Hepatocyte (in vitro differentiated cells): ENCODE data around the gene CBX3. TPM values are rescaled to one million over a fixed set of nuclear protein-coding genes. Genes with fewer than 3 reads are reported as not detected.
"Not testable (repeated sequence)": the region's sequence is repeated elsewhere in the genome, so short reads cannot be mapped to it uniquely, and the experiment has no call there.

Experiments
- DNase-seq: peaks from one replicate; pipeline ENCODE4 v3.0.0-alpha.2; 2016; ENCODE audit warnings: low spot score
- H2AFZ ChIP-seq: fragments of 200-600 bp; sonication (generic); 2 replicates; pipeline ENCODE4 v1.6.0; 2016; ENCODE audit warnings: antibody characterized with exemption, mild to moderate bottlenecking
- H3K27ac ChIP-seq: fragments of 200-600 bp; sonication (generic); 2 replicates; pipeline ENCODE4 v1.5.1; 2016; ENCODE audit warnings: mild to moderate bottlenecking
- H3K27me3 ChIP-seq: fragments of 200-600 bp; sonication (generic); 2 replicates; pipeline ENCODE4 v1.6.1; 2016
- H3K36me3 ChIP-seq: fragments of 200-600 bp; sonication (generic); replicated peaks from 2 replicates; pipeline ENCODE4 v1.5.1; 2016; ENCODE audit warnings: low read depth; ENCODE audit not compliant: insufficient read depth
- H3K4me1 ChIP-seq: fragments of 200-600 bp; sonication (generic); 2 replicates; pipeline ENCODE4 v1.5.1; 2016; ENCODE audit warnings: mild to moderate bottlenecking, moderate library complexity; ENCODE audit not compliant: insufficient read depth
- H3K4me2 ChIP-seq: fragments of 200-600 bp; sonication (generic); 2 replicates; pipeline ENCODE4 v1.6.0; 2016
- H3K4me3 ChIP-seq: fragments of 200-600 bp; sonication (generic); 2 replicates; pipeline ENCODE4 v1.5.1; 2016; ENCODE audit warnings: mild to moderate bottlenecking
- H3K79me2 ChIP-seq: fragments of 200-600 bp; sonication (generic); 2 replicates; pipeline ENCODE4 v1.6.0; 2017; ENCODE audit warnings: mild to moderate bottlenecking
- H3K9me2 ChIP-seq: fragments of 200-600 bp; sonication (generic); replicated peaks from 2 replicates; pipeline ENCODE4 v1.6.0; 2017; ENCODE audit warnings: mild to moderate bottlenecking; ENCODE audit not compliant: insufficient read depth
- H3K9me3 ChIP-seq: fragments of 200-600 bp; sonication (generic); 2 replicates; pipeline ENCODE4 v1.5.1; 2016; ENCODE audit warnings: low read depth, mild to moderate bottlenecking
- H4K20me1 ChIP-seq: fragments of 200-600 bp; sonication (generic); 2 replicates; pipeline ENCODE4 v1.6.0; 2016; ENCODE audit warnings: mild to moderate bottlenecking; ENCODE audit not compliant: insufficient read depth, poor library complexity, severe bottlenecking
- EZH2 ChIP-seq: fragments of 200-600 bp; sonication (generic); IDR thresholded peaks from 2 replicates; pipeline ENCODE4 v1.6.1; 2016; ENCODE audit warnings: antibody characterized with exemption, mild to moderate bottlenecking, borderline replicate concordance
- EZH2phosphoT487 ChIP-seq: fragments of 200-600 bp; sonication (generic); IDR thresholded peaks from one replicate; pipeline ENCODE4 v1.6.1; 2018; ENCODE audit warnings: antibody characterized with exemption, mild to moderate bottlenecking, low read depth, moderate library complexity; ENCODE audit not compliant: unreplicated experiment, severe bottlenecking
- WGBS: methylation state at CpG from one replicate; pipeline ENCODE4 v1.1.6; 2016; ENCODE audit warnings: low lambda C conversion rate; ENCODE audit errors: missing lambda C conversion rate; 5-methylcytosine and 5-hydroxymethylcytosine counted together
- polyA plus RNA-seq: library from polyadenylated mRNA; unstranded; fragments of >200 nt; fragmentation: Nextera tagmentation; extraction: Ambion mirVana; gene quantifications from 2 replicates; pipeline ENCODE4 v1.2.1, GENCODE V29; 2016
- total RNA-seq: library from RNA; depleted of rRNA; stranded (reverse); fragments of >200 nt; gene quantifications from 2 replicates; pipeline ENCODE4 v1.2.3, GENCODE V29; 2014
- TF ChIP-seq, protein P1 (sequence below): fragments of 200-600 bp; sonication (generic); IDR thresholded peaks from 2 replicates; pipeline ENCODE4 v1.5.1; 2016; ENCODE audit warnings: antibody characterized with exemption, mild to moderate bottlenecking; ENCODE audit not compliant: poor library complexity

CBX3 gene
- total and polyA plus RNA-seq, 2 experiments from 2014 or later = 120 to 165 TPM

DNA sequence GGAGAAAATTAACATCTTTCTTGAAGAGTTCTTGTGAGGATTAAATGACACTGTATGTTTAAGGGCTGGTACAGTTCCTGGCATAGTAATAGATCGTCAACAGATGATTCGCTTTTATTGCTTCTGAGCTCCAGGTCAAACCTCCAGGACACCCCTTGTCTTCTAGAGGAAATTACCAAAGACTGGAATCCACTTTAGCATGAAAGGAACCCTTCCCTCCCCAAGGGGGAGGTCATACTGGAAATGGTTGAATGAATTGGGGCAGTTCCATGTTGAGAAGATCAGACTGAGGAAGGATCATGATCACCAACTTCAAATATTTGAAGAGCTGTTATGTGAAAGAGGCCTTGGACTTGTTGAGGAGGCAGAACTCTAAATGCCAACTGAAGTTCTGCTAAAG lies 40.6 kb upstream of the CBX3 start:
- no peaks in the 10 kb centered on the region for H3K36me3 ChIP-seq
- no peak overlapping the region for H3K4me2 ChIP-seq
- no peak overlapping the region for H3K27ac ChIP-seq
- peaks cover 19% of the 10 kb centered on the region for H3K79me2 ChIP-seq
- no peaks in the 10 kb centered on the region for H3K27me3 ChIP-seq
- no peak for DNase-seq
- TF ChIP-seq, protein P1, sequence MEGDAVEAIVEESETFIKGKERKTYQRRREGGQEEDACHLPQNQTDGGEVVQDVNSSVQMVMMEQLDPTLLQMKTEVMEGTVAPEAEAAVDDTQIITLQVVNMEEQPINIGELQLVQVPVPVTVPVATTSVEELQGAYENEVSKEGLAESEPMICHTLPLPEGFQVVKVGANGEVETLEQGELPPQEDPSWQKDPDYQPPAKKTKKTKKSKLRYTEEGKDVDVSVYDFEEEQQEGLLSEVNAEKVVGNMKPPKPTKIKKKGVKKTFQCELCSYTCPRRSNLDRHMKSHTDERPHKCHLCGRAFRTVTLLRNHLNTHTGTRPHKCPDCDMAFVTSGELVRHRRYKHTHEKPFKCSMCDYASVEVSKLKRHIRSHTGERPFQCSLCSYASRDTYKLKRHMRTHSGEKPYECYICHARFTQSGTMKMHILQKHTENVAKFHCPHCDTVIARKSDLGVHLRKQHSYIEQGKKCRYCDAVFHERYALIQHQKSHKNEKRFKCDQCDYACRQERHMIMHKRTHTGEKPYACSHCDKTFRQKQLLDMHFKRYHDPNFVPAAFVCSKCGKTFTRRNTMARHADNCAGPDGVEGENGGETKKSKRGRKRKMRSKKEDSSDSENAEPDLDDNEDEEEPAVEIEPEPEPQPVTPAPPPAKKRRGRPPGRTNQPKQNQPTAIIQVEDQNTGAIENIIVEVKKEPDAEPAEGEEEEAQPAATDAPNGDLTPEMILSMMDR = no peak
- TF ChIP-seq EZH2phosphoT487 (no peak), EZH2 (no peak)
- no peaks in the 10 kb centered on the region for H4K20me1 ChIP-seq
- H3K4me3 ChIP-seq = no peak overlapping the region
- no peaks in the 10 kb centered on the region for H3K9me3 ChIP-seq
- WGBS = 94% methylated on average over 2 of the region's 2 CpGs
- H3K9me2 ChIP-seq = no peaks in the 10 kb centered on the region
- no peak overlapping the region for H2AFZ ChIP-seq
- peaks cover 16% of the 10 kb centered on the region for H3K4me1 ChIP-seq

GRCh38 chr7:26162431-26162830 lies 39.1 kb upstream of the CBX3 start:
- Histone ChIP-seq H3K4me1 (peaks cover 12% of the 10 kb centered on the region), H3K9me3 (no peaks in the 10 kb centered on the region)

DNA sequence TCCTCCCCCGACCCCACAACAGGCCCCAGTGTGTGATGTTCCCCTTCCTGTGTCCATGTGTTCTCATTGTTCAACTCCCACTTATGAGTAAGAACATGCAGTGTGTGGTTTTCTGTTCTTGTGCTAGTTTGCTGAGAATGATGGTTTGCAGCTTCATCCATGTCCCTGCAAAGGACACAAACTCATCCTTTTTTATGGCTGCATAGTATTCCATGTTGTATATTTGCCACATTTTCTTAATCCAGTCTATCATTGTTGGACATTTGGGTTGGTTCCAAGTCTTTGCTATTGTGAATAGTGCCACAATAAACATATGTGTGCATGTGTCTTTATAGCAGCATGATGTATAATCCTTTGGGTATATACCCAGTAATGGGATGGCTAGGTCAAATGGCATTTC lies 37.7 kb upstream of the CBX3 start:
- H3K9me3 ChIP-seq, H3K27ac ChIP-seq, H3K4me2 ChIP-seq, H3K4me1 ChIP-seq, H3K36me3 ChIP-seq, H3K9me2 ChIP-seq, H3K79me2 ChIP-seq, H3K27me3 ChIP-seq, H2AFZ ChIP-seq, DNase-seq, H3K4me3 ChIP-seq, H4K20me1 ChIP-seq: not testable (repeated sequence)
- 80% methylated on average over 1 of the region's 1 CpG for WGBS

More at GRCh38 chr7:26162431-26162830, 39.1 kb upstream of the CBX3 start:
- TF ChIP-seq, protein P1 = no peak
- no peak for TF ChIP-seq EZH2
- TF ChIP-seq EZH2phosphoT487 = no peak
- H3K9me2 ChIP-seq = no peaks in the 10 kb centered on the region
- 98% methylated on average over 2 of the region's 2 CpGs for WGBS
- no peaks in the 10 kb centered on the region for H4K20me1 ChIP-seq
- no peak overlapping the region for H3K27ac ChIP-seq
- no peak for DNase-seq
- no peak overlapping the region for H3K4me2 ChIP-seq
- H2AFZ ChIP-seq = no peak overlapping the region
- no peak overlapping the region for H3K4me3 ChIP-seq
- H3K36me3 ChIP-seq = no peaks in the 10 kb centered on the region
- no peaks in the 10 kb centered on the region for H3K27me3 ChIP-seq
- peaks cover 10% of the 10 kb centered on the region for H3K79me2 ChIP-seq

DNA sequence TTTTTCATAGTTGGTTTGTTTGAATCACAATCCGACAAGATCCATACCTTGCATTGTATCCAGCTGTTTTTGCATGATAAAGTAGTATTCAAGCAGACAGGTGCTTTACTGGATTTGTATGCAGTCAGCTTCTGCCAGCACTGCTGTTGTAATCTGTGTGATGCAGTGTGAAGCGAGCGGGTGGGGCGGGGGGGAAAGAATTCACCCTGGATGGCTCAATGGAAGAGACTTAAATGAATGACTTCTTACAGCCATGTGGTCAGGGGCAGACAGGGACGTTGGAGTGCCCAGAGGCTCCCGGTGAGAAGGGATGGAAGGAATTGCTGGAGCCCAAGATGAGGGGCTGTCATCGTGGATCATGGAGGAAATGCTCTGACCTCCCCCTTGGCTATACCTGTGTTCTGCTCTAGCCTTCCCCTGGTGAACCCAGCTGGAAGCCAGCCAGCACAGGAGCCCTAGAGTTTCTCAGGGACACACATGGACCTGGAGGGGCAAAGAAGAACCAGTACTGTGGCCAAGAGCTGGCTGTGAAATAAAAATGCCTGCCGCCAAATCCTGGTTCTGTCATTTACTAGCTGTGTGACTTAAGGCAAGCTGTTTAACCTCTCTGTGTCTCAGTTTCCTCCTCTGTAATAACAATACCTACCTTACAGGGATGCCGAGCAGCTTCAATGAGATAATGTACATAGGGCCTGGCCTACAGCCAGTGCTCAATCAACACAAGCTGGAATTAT lies 35.4 kb upstream of the CBX3 start:
- 84% methylated on average over 9 of the region's 9 CpGs for WGBS
- TF ChIP-seq EZH2 = no peak
- TF ChIP-seq, protein P1 = no peak
- no peaks in the 10 kb centered on the region for H3K79me2 ChIP-seq
- peaks cover 4% of the 10 kb centered on the region for H3K4me1 ChIP-seq
- no peak overlapping the region for H3K4me3 ChIP-seq
- no peak overlapping the region for H2AFZ ChIP-seq
- H4K20me1 ChIP-seq = no peaks in the 10 kb centered on the region
- DNase-seq = no peak
- no peaks in the 10 kb centered on the region for H3K36me3 ChIP-seq
- H3K27me3 ChIP-seq = no peaks in the 10 kb centered on the region
- H3K9me3 ChIP-seq = no peaks in the 10 kb centered on the region
- no peaks in the 10 kb centered on the region for H3K9me2 ChIP-seq
- H3K27ac ChIP-seq = no peak overlapping the region
- H3K4me2 ChIP-seq = no peak overlapping the region
